SK-N-SH (cell line): ENCODE measurements around the gene GP1BA. TPM values are rescaled to one million over a fixed set of nuclear protein-coding genes. Genes with fewer than 3 reads are reported as not detected.

Experiments
- CTCF ChIA-PET: fragments of 300-600, 350-600 bp; formaldehyde crosslinking; extraction: SDS; loops from one replicate; lab custom pipeline; 2021; lab: Yijun Ruan, JAX
- POLR2A ChIA-PET: fragments of 350-600 bp; sonication (Branson Sonifier 250); formaldehyde crosslinking; extraction: SDS; loops from one replicate; lab custom pipeline; 2020; ENCODE audit warnings: antibody characterized with exemption, inconsistent platforms; lab: Yijun Ruan, JAX
- DNase-seq: peaks from one replicate; pipeline ENCODE4 v3.0.0; 2012
- H2AFZ ChIP-seq: fragments of 200-600 bp; sonication (generic); 2 replicates; pipeline ENCODE4 v1.8.1; 2016; ENCODE audit warnings: antibody characterized with exemption, mild to moderate bottlenecking, low read depth
- H3F3A ChIP-seq: fragments of 200-600 bp; sonication (generic); replicated peaks from 2 replicates; pipeline ENCODE3; 2016; ENCODE audit warnings: antibody characterized with exemption, mild to moderate bottlenecking; ENCODE audit not compliant: insufficient read depth
- H3K27ac ChIP-seq, 2 experiments: fragments of 200-500 bp in 1 of 2; fragments of 200-600 bp in 1 of 2; sonication (Bioruptor generic) in 1 of 2; sonication (generic), shearing (Covaris generic) in 1 of 2; 2 replicates each; pipeline versions ENCODE4 v1.5.1 to v1.6.1; 2014 to 2016; ENCODE audit warnings: low read depth in 2 of 2, inconsistent platforms in 1 of 2, low read length in 1 of 2, mild to moderate bottlenecking in 1 of 2, mixed read lengths in 1 of 2
- H3K27me3 ChIP-seq: fragments of 200-600 bp; sonication (generic), shearing (Covaris generic); 2 replicates; pipeline ENCODE4 v1.6.1; 2016; ENCODE audit warnings: mixed run types; ENCODE audit not compliant: insufficient read depth
- H3K36me3 ChIP-seq, 2 experiments: fragments of 200-500 bp in 1 of 2; fragments of 200-600 bp in 1 of 2; sonication (Bioruptor generic) in 1 of 2; sonication (generic) in 1 of 2; replicated peaks in 1 of 2; 2 replicates each; pipeline versions ENCODE3 to v1.5.1; 2014 to 2016; ENCODE audit warnings: low read length in 1 of 2, mild to moderate bottlenecking in 1 of 2; ENCODE audit not compliant: insufficient read depth in 2 of 2, control insufficient read depth in 1 of 2
- H3K4me1 ChIP-seq, 2 experiments: fragments of 200-500 bp in 1 of 2; fragments of 200-600 bp in 1 of 2; sonication (Bioruptor generic) in 1 of 2; sonication (generic), shearing (Covaris generic) in 1 of 2; 2 replicates each; pipeline versions ENCODE4 v1.5.1 to v1.6.1; 2014 to 2016; ENCODE audit warnings: low read depth in 1 of 2, low read length in 1 of 2, mixed run types in 1 of 2; ENCODE audit not compliant: insufficient read depth in 2 of 2, control insufficient read depth in 1 of 2
- H3K4me2 ChIP-seq: fragments of 200-600 bp; sonication (generic), shearing (Covaris generic); 2 replicates; pipeline ENCODE4 v1.6.1; 2017; ENCODE audit warnings: mixed run types
- H3K4me3 ChIP-seq, 2 experiments: fragments of 200-500 bp in 1 of 2; fragments of 200-600 bp in 1 of 2; sonication (Bioruptor generic) in 1 of 2; sonication (generic), shearing (Covaris generic) in 1 of 2; 2 replicates each; pipeline versions ENCODE4 v1.5.1 to v1.8.1; 2014 to 2016; ENCODE audit warnings: low read depth in 2 of 2, inconsistent platforms in 1 of 2, low read length in 1 of 2, mild to moderate bottlenecking in 1 of 2, mixed read lengths in 1 of 2, moderate library complexity in 1 of 2
- H3K79me2 ChIP-seq: fragments of 200-600 bp; sonication (generic); 2 replicates; pipeline ENCODE4 v1.8.1; 2017; ENCODE audit warnings: mild to moderate bottlenecking; ENCODE audit not compliant: insufficient read depth
- H3K9ac ChIP-seq: fragments of 200-600 bp; sonication (generic); 2 replicates; pipeline ENCODE4 v1.6.1; 2017; ENCODE audit warnings: mixed run types
- H3K9me2 ChIP-seq: fragments of 200-600 bp; sonication (generic); 2 replicates; pipeline ENCODE4 v1.6.1; 2017; ENCODE audit warnings: mixed run types
- H3K9me3 ChIP-seq: fragments of 200-600 bp; sonication (generic); 2 replicates; pipeline ENCODE4 v1.6.1; 2017; ENCODE audit warnings: mixed run types, mild to moderate bottlenecking, moderate library complexity
- H4K20me1 ChIP-seq: fragments of 200-600 bp; sonication (generic); 2 replicates; pipeline ENCODE4 v1.6.1; 2017; ENCODE audit warnings: mild to moderate bottlenecking, mixed run types; ENCODE audit not compliant: insufficient read depth
- CHD2 ChIP-seq: fragments of 150-350 bp; IDR thresholded peaks from 2 replicates; pipeline ENCODE4 v1.6.1; 2018; ENCODE audit warnings: low read length; ENCODE audit not compliant: partially characterized antibody
- ELF1 ChIP-seq: IDR thresholded peaks from 2 replicates; pipeline ENCODE4 v1.4.0; 2012
- EZH2phosphoT487 ChIP-seq: fragments of 200-600 bp; sonication (generic); IDR thresholded peaks from 2 replicates; pipeline ENCODE4 v1.6.1; 2017; ENCODE audit warnings: low read depth, mixed run types, mild to moderate bottlenecking, antibody characterized with exemption, moderate library complexity, borderline replicate concordance
- FOXM1 ChIP-seq: IDR thresholded peaks from 2 replicates; pipeline ENCODE4 v1.4.0; 2012; ENCODE audit warnings: low read depth, mild to moderate bottlenecking
- MAX ChIP-seq: IDR thresholded peaks from 2 replicates; pipeline ENCODE4 v1.4.0; 2012; ENCODE audit warnings: low read depth
- MEF2A ChIP-seq: IDR thresholded peaks from 2 replicates; pipeline ENCODE4 v1.4.0; 2012; ENCODE audit warnings: low read depth, borderline replicate concordance
- NRF1 ChIP-seq: IDR thresholded peaks from 2 replicates; pipeline ENCODE4 v1.6.1; 2012; ENCODE audit warnings: low read depth, mild to moderate bottlenecking, low read length
- PBX3 ChIP-seq: IDR thresholded peaks from 2 replicates; pipeline ENCODE4; 2012
- POLR2AphosphoS5 ChIP-seq: IDR thresholded peaks from 2 replicates; pipeline ENCODE4 v1.6.1; 2012; ENCODE audit warnings: low read depth, low read length
- REST ChIP-seq: IDR thresholded peaks from 2 replicates; pipeline ENCODE4 v1.6.1; 2012; ENCODE audit warnings: mild to moderate bottlenecking, low read depth, low read length, moderate library complexity
- RXRA ChIP-seq: IDR thresholded peaks from 2 replicates; pipeline ENCODE4 v1.4.0; 2012; ENCODE audit warnings: low read depth, mild to moderate bottlenecking, borderline replicate concordance
- SIN3A ChIP-seq: IDR thresholded peaks from 2 replicates; pipeline ENCODE4 v1.6.1; 2012; ENCODE audit warnings: low read depth, mild to moderate bottlenecking, low read length, moderate library complexity, borderline replicate concordance
- SMC3 ChIP-seq: IDR thresholded peaks from 2 replicates; pipeline ENCODE4 v1.6.1; 2012; ENCODE audit warnings: low read depth, low read length, improper control_type of control experiment
- TAF1 ChIP-seq: IDR thresholded peaks from 2 replicates; pipeline ENCODE4 v1.6.1; 2012; ENCODE audit warnings: low read depth, mild to moderate bottlenecking, low read length, moderate library complexity, borderline replicate concordance
- WGBS: methylation state at CpG from one replicate; pipeline ENCODE4 v1.1.6; 2017; ENCODE audit warnings: low lambda C conversion rate; 5-methylcytosine and 5-hydroxymethylcytosine counted together
- polyA plus RNA-seq, 3 experiments: library from polyadenylated mRNA; depleted of rRNA; stranded (reverse); fragments of >200 nt; gene quantifications; 2 replicates each; pipeline ENCODE4 v1.2.3, GENCODE V29; 2012

The GP1BA gene
- polyA plus RNA-seq, 1 of the 3 experiments (the other 2 are of a cell fraction), result not detected

GRCh38 chr17:4971826-4972225 lies 39.7 kb downstream of the GP1BA start:
- POLR2A ChIA-PET, result interaction anchor here (1.1 kb wide), 1 partner anchor 9 kb away, joined by 3 read pairs; no protein-coding TSS in a partner anchor
- Histone ChIP-seq H3K27me3 (no peaks in the 10 kb centered on the region), H3K4me1 (peaks cover 9 to 14% of the 10 kb centered on the region in 2 experiments; a peak in 2 of 4 replicates), H3K9me3 (no peaks in the 10 kb centered on the region), H3K4me3 (no peak overlapping the region), H2AFZ (no peak overlapping the region), H3K36me3 (peaks cover 13 to 26% of the 10 kb centered on the region in 2 experiments), H4K20me1 (no peaks in the 10 kb centered on the region), H3K4me2 (no peak overlapping the region), H3K9me2 (no peaks in the 10 kb centered on the region), H3K79me2 (peaks cover 23% of the 10 kb centered on the region), H3K9ac (no peak overlapping the region), H3F3A (peaks cover 9% of the 10 kb centered on the region), H3K27ac (no peak overlapping the region)
- DNase-seq, result no peak
- CTCF ChIA-PET, result interaction anchor here (2.1 to 6.6 kb wide), 4 partner anchors 8 to 91 kb away, joined by 8 to 52 read pairs (median 25); partner anchors contain the start of gene CAMTA2
- TF ChIP-seq TAF1 (no peak), CHD2 (no peak), FOXM1 (no peak), POLR2AphosphoS5 (no peak), ELF1 (no peak), SIN3A (no peak)
- 91% methylated on average over 5 of the region's 6 CpGs for WGBS

GRCh38 chr17:4972322-4972721 lies 40.2 kb downstream of the GP1BA start:
- Histone ChIP-seq H3K27ac (no peak overlapping the region), H3K4me1 (peaks cover 9 to 14% of the 10 kb centered on the region in 2 experiments; a peak in 2 of 4 replicates), H3K79me2 (peaks cover 22% of the 10 kb centered on the region), H4K20me1 (no peaks in the 10 kb centered on the region), H3K4me3 (no peak overlapping the region), H3K27me3 (no peaks in the 10 kb centered on the region), H3K9ac (no peak overlapping the region), H3K9me2 (no peaks in the 10 kb centered on the region), H2AFZ (no peak overlapping the region), H3K9me3 (no peaks in the 10 kb centered on the region), H3F3A (peaks cover 7% of the 10 kb centered on the region), H3K4me2 (no peak overlapping the region), H3K36me3 (peaks cover 15 to 31% of the 10 kb centered on the region in 2 experiments)
- ChIA-PET POLR2A (interaction anchor here (1.1 kb wide), 1 partner anchor 9 kb away, joined by 3 read pairs; no protein-coding TSS in a partner anchor), CTCF (interaction anchor here (1.1 to 6.6 kb wide), 5 partner anchors 8 to 90 kb away, joined by 3 to 52 read pairs (median 11); partner anchors contain the start of genes CAMTA2, CHRNE and KIF1C)
- WGBS, result 96% methylated on average over 9 of the region's 12 CpGs
- no peak for DNase-seq
- no peak for TF ChIP-seq SMC3
- no peak for TF ChIP-seq NRF1
- TF ChIP-seq RXRA, result no peak
- TF ChIP-seq ELF1, result no peak
- no peak for TF ChIP-seq MEF2A
- no peak for TF ChIP-seq EZH2phosphoT487
- no peak for TF ChIP-seq MAX
- TF ChIP-seq SIN3A, result no peak
- no peak for TF ChIP-seq REST
- TF ChIP-seq PBX3, result no peak
- no peak for TF ChIP-seq CHD2
